ENCODE data around the gene EVX1.

GRCh38 chr7:27271384-27271783 is 28.8 kb downstream of the EVX1 start:
- TF ChIP-seq CTCF (IDR thresholded peaks at IDR 0.05 in 4 of 5, conservative IDR thresholded peaks at IDR 0.05 in 1 of 5): no peak
- no peak for TF ChIP-seq POLR2A (IDR thresholded peaks at IDR 0.05)
